ENCODE results near the gene SPRYD7.

DNA sequence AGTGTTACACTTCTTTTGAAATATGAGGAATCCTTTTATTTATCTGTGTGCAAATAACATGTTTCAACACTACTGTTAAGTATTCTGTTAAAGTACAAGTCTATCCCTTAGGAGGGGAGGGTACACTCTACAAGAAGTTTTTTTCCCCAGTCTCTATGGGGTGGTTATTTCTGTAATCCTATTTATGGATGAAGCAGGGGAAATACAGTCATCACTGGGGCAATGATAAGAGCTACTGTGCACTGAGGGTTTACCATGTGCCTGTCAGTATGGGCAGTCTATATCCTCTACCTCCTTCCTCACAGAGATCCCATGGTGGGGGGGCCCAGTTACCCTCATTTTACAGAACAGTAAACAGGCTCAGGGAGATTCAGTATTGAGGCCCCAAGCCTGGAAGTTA, 44.1 kb upstream of the SPRYD7 start:
- TF ChIP-seq, protein P1, sequence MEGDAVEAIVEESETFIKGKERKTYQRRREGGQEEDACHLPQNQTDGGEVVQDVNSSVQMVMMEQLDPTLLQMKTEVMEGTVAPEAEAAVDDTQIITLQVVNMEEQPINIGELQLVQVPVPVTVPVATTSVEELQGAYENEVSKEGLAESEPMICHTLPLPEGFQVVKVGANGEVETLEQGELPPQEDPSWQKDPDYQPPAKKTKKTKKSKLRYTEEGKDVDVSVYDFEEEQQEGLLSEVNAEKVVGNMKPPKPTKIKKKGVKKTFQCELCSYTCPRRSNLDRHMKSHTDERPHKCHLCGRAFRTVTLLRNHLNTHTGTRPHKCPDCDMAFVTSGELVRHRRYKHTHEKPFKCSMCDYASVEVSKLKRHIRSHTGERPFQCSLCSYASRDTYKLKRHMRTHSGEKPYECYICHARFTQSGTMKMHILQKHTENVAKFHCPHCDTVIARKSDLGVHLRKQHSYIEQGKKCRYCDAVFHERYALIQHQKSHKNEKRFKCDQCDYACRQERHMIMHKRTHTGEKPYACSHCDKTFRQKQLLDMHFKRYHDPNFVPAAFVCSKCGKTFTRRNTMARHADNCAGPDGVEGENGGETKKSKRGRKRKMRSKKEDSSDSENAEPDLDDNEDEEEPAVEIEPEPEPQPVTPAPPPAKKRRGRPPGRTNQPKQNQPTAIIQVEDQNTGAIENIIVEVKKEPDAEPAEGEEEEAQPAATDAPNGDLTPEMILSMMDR (IDR thresholded peaks at IDR 0.05), result no peak
- no peak for TF ChIP-seq EZH2 (IDR thresholded peaks at IDR 0.05; ENCODE audit: borderline replicate concordance, insufficient read depth, low read depth, low read length, poor library complexity, severe bottlenecking)

All from B cell (primary cell).